ENCODE measurements around the gene EQTN. TPM values are rescaled to one million over a fixed set of nuclear protein-coding genes. Genes with fewer than 3 reads are reported as not detected.
A peak's percentile ranks its signal among the peaks of the same experiment; 100 is the strongest.

The EQTN gene
- total RNA-seq, 1 donor from 2014 or later, result not detected

DNA sequence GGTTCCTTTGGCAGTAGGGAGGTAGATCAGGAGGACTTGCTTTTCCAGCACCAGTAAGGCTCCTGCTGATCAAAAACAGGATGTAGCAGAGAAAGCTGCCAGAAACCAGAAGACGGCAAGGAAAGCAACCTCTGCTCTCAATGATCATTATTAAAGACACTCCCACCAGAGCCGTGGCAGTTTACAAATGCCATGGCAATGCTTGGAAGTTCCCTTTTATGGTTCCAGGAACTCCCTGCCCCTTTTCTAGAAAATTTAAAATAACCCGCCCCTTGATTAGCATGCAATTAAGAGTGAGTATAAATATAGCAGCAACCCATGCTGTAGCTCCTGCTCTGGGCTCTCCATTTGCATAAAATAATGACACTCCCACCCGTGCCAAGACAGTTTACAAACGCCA lies 16.1 kb downstream of the EQTN start:
- DNase-seq (ENCODE audit: low spot score), result no peak
- peaks cover 12% of the 10 kb centered on the region for H3K4me1 Mint-ChIP-seq (ENCODE audit: unreplicated experiment)
- no peaks in the 10 kb centered on the region for H3K9me3 Mint-ChIP-seq (ENCODE audit: unreplicated experiment)
- peak overlapping the region; percentile 21 for H3K4me3 Mint-ChIP-seq (ENCODE audit: unreplicated experiment)
- no peaks in the 10 kb centered on the region for H3K36me3 Mint-ChIP-seq (ENCODE audit: low read depth, unreplicated experiment)
- TF ChIP-seq, protein P1, sequence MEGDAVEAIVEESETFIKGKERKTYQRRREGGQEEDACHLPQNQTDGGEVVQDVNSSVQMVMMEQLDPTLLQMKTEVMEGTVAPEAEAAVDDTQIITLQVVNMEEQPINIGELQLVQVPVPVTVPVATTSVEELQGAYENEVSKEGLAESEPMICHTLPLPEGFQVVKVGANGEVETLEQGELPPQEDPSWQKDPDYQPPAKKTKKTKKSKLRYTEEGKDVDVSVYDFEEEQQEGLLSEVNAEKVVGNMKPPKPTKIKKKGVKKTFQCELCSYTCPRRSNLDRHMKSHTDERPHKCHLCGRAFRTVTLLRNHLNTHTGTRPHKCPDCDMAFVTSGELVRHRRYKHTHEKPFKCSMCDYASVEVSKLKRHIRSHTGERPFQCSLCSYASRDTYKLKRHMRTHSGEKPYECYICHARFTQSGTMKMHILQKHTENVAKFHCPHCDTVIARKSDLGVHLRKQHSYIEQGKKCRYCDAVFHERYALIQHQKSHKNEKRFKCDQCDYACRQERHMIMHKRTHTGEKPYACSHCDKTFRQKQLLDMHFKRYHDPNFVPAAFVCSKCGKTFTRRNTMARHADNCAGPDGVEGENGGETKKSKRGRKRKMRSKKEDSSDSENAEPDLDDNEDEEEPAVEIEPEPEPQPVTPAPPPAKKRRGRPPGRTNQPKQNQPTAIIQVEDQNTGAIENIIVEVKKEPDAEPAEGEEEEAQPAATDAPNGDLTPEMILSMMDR (IDR thresholded peaks at IDR 0.05; ENCODE audit: unreplicated experiment), result no peak
- H3K27me3 Mint-ChIP-seq (ENCODE audit: unreplicated experiment), result peaks cover 4% of the 10 kb centered on the region
- no peak overlapping the region for H3K27ac Mint-ChIP-seq (ENCODE audit: unreplicated experiment)

DNA sequence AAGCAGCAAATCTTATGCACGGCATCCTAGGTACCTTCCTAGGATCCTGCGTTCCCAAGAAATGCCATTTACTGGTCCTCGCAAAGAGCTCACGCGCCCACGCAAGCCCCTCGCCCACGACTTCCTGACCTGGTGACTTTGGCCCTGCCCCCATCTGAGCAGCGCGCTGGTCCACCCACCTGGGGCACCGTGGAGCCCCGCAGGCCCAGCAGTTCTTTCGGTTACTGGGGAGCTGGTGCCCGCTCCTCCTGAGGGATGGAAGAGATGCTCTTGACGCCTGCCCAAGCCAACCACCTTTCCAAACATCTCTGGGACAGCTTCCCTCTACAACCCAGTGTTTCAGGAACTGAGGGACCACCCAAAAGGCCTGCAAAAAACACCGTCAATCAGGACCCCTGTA lies 16.7 kb downstream of the EQTN start:
- TF ChIP-seq, protein P1 (IDR thresholded peaks at IDR 0.05; ENCODE audit: unreplicated experiment), result no peak
- H3K9me3 Mint-ChIP-seq (ENCODE audit: unreplicated experiment), result no peaks in the 10 kb centered on the region
- H3K27ac Mint-ChIP-seq (ENCODE audit: unreplicated experiment), result no peak overlapping the region
- peaks cover 4% of the 10 kb centered on the region for H3K27me3 Mint-ChIP-seq (ENCODE audit: unreplicated experiment)
- DNase-seq (ENCODE audit: low spot score), result no peak
- no peak overlapping the region for H3K4me3 Mint-ChIP-seq (ENCODE audit: unreplicated experiment)
- H3K4me1 Mint-ChIP-seq (ENCODE audit: unreplicated experiment), result peaks cover 12% of the 10 kb centered on the region
- no peaks in the 10 kb centered on the region for H3K36me3 Mint-ChIP-seq (ENCODE audit: low read depth, unreplicated experiment)

DNA sequence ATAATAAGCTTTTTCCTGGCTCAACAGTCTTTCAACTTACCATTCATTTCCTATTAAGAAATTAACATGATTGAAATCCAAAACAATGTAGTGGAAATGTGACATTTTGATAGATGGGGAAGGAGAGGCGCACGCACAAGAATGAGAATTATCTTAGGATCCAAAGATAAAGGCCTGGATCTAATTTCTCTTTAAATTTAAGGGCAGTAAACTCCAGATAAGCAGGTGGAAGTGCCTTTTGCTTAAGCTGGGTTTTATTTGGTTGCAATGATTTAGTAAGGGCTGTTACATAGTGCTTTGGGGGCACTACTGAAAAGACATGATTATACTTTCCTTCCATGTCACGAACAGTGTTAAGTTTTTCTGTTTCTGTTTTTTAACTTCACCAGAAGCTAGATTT lies 17.3 kb downstream of the EQTN start:
- no peak overlapping the region for H3K4me3 Mint-ChIP-seq (ENCODE audit: unreplicated experiment)
- no peaks in the 10 kb centered on the region for H3K9me3 Mint-ChIP-seq (ENCODE audit: unreplicated experiment)
- TF ChIP-seq, protein P1 (IDR thresholded peaks at IDR 0.05; ENCODE audit: unreplicated experiment), result no peak
- H3K27ac Mint-ChIP-seq (ENCODE audit: unreplicated experiment), result no peak overlapping the region
- DNase-seq (ENCODE audit: low spot score), result no peak
- H3K4me1 Mint-ChIP-seq (ENCODE audit: unreplicated experiment), result peaks cover 12% of the 10 kb centered on the region
- peaks cover 4% of the 10 kb centered on the region for H3K27me3 Mint-ChIP-seq (ENCODE audit: unreplicated experiment)
- no peaks in the 10 kb centered on the region for H3K36me3 Mint-ChIP-seq (ENCODE audit: low read depth, unreplicated experiment)

DNA sequence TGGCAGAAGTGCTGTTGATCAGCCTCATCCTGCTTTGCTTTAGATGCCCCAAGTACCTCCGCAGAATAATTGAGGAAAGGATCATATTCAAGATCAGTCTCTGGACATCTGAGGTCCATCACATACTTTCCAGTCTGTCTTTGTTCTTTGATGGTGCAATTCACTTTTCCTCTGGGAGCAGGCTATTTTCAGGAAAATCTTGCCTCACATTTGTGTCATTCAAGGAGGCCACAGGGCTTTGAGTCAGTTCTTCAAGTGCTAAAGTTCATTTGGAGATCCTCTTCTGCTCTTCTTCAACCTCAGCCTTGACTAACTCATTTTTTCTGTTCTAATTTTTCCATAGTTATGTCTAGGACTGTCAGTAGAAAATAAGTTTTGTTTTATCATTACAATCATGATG lies 18.6 kb downstream of the EQTN start:
- TF ChIP-seq, protein P1 (IDR thresholded peaks at IDR 0.05; ENCODE audit: unreplicated experiment), result no peak
- Mint-ChIP-seq H3K36me3 (ENCODE audit: low read depth, unreplicated experiment) (no peaks in the 10 kb centered on the region), H3K4me1 (ENCODE audit: unreplicated experiment) (peaks cover 12% of the 10 kb centered on the region), H3K27ac (ENCODE audit: unreplicated experiment) (no peak overlapping the region), H3K27me3 (ENCODE audit: unreplicated experiment) (peaks cover 3% of the 10 kb centered on the region), H3K9me3 (ENCODE audit: unreplicated experiment) (no peaks in the 10 kb centered on the region), H3K4me3 (ENCODE audit: unreplicated experiment) (no peak overlapping the region)
- no peak for DNase-seq (ENCODE audit: low spot score)

DNA sequence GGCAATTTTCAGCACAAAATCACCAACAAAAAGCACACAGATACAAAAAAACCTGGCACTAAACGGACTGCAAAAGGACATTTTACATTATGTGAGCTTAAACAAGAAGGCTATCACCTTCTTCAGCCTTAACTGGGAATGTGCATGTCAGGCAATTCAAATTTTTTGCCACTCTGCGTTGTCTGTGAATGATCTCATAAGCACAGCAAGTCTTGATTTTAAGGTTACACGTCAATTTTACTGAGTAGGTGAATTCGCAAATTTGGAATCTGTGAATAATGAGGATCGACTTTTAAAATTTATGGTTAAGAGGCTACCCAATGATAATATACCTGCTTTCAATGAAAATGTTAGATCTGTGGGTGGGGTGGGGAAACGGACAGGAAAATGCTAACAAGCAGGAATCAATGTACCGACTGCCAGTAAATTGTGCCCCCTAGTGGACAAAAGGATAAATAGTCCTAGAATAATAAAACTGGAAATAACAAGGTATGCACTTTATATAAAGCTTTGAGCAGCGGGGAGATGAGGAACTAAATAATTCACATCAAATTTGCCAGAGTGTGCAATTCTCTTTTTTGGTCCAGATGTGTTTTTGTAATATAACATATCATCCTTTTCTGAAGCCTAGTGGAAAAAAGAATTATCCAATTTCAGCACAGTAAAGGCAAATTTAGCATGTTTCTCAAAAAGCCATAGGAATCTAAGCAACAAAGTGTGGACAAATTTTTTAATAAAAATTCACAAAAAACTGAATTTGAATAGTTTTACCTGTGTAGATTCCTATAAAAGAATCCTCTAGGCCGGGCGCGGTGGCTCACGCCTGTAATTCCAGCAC lies 20.5 kb downstream of the EQTN start:
- no peak overlapping the region for H3K4me3 Mint-ChIP-seq (ENCODE audit: unreplicated experiment)
- peak; percentile 14 for DNase-seq (ENCODE audit: low spot score)
- no peak overlapping the region for H3K27ac Mint-ChIP-seq (ENCODE audit: unreplicated experiment)

More for the DNA sequence above, 20.5 kb downstream of the EQTN start:
- H3K36me3 Mint-ChIP-seq (ENCODE audit: low read depth, unreplicated experiment), result no peaks in the 10 kb centered on the region
- H3K27me3 Mint-ChIP-seq (ENCODE audit: unreplicated experiment), result peaks cover 3% of the 10 kb centered on the region
- H3K4me1 Mint-ChIP-seq (ENCODE audit: unreplicated experiment), result peaks cover 12% of the 10 kb centered on the region
- H3K9me3 Mint-ChIP-seq (ENCODE audit: unreplicated experiment), result no peaks in the 10 kb centered on the region
- TF ChIP-seq, protein P1 (IDR thresholded peaks at IDR 0.05; ENCODE audit: unreplicated experiment), result peak; percentile 97

Measured in endothelial cell (in vitro differentiated cells).